ENCODE measurements around the gene VPS41.

The VPS41 gene

DNA sequence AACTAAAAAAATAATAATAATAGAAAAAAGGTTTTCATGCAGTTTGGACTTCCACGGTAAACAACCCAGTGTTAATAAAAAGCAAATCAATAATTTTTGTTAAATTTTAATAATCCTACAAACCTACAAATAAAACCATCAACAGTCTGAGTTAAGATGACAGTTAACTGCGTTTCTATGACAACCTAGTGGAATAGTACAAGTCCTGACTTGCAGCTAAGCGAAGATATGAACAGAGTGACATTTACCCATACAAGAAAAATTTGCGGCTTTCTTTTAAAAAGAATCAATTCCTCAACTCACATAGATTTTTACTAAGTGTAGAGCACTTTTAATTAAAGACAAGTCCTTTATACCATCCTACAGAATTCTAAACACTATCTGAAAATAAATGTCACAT, 35.6 kb downstream of the VPS41 start:
- DNase-seq (ENCODE audit: extremely low spot score): no peak
- CTCF ChIA-PET: no interaction called here
- TF ChIP-seq, protein P1, sequence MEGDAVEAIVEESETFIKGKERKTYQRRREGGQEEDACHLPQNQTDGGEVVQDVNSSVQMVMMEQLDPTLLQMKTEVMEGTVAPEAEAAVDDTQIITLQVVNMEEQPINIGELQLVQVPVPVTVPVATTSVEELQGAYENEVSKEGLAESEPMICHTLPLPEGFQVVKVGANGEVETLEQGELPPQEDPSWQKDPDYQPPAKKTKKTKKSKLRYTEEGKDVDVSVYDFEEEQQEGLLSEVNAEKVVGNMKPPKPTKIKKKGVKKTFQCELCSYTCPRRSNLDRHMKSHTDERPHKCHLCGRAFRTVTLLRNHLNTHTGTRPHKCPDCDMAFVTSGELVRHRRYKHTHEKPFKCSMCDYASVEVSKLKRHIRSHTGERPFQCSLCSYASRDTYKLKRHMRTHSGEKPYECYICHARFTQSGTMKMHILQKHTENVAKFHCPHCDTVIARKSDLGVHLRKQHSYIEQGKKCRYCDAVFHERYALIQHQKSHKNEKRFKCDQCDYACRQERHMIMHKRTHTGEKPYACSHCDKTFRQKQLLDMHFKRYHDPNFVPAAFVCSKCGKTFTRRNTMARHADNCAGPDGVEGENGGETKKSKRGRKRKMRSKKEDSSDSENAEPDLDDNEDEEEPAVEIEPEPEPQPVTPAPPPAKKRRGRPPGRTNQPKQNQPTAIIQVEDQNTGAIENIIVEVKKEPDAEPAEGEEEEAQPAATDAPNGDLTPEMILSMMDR (IDR thresholded peaks at IDR 0.05; ENCODE audit: control extremely low read depth, extremely low read depth, low read depth, missing control alignments): no peak
- POLR2A ChIA-PET: no interaction called here

DNA sequence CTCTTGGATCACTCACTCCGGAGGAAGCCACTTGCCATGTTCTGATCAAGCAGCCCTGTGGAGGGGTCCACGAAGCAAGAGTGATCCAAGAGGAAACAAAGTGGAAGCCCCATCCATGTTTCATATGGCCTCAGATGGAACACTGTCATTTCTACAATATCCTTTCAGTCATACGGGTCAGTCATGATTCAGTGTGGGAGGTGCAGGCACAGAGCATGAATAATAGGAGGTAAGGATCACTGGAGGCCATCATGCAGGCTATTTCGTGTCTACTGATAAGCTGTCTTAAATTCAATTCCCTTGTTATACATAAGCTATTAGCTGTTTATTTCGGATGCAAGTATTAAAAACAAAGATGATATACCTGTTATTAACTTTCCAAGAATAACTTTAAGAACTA, 36.8 kb downstream of the VPS41 start:
- TF ChIP-seq, protein P1 (IDR thresholded peaks at IDR 0.05; ENCODE audit: control extremely low read depth, extremely low read depth, low read depth, missing control alignments): no peak
- ChIA-PET POLR2A (no interaction called here), CTCF (interaction anchor here (0.8 to 4.7 kb wide), 5 partner anchors 9 to 41 kb away, joined by 3 to 28 read pairs (median 5); no protein-coding TSS in a partner anchor)
- no peak for DNase-seq (ENCODE audit: extremely low spot score)

DNA sequence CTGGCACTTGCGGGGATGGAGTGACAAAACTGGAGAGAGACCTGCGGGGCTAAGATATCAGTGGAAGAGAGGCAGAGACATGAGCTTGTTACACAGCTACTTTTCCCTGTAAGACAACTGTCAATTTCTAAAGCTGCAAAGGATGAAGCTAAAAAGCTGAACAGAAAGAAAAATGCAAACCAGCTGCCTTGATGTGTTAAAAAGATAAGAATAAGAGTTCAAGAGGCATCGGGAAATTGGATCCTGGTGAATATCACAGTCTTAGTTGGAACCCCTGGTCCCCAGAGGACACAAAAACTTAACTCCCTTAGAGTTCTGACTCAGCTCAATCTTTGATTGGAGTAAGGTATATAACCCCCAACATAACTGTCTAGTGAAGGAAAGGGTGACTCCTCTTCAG, 38.8 kb downstream of the VPS41 start:
- TF ChIP-seq, protein P1 (IDR thresholded peaks at IDR 0.05; ENCODE audit: control extremely low read depth, extremely low read depth, low read depth, missing control alignments): no peak
- POLR2A ChIA-PET: no interaction called here
- no peak for DNase-seq (ENCODE audit: extremely low spot score)
- CTCF ChIA-PET: interaction anchor here (1.1 to 4.7 kb wide), 5 partner anchors 11 to 33 kb away, joined by 3 to 28 read pairs (median 6); no protein-coding TSS in a partner anchor

DNA sequence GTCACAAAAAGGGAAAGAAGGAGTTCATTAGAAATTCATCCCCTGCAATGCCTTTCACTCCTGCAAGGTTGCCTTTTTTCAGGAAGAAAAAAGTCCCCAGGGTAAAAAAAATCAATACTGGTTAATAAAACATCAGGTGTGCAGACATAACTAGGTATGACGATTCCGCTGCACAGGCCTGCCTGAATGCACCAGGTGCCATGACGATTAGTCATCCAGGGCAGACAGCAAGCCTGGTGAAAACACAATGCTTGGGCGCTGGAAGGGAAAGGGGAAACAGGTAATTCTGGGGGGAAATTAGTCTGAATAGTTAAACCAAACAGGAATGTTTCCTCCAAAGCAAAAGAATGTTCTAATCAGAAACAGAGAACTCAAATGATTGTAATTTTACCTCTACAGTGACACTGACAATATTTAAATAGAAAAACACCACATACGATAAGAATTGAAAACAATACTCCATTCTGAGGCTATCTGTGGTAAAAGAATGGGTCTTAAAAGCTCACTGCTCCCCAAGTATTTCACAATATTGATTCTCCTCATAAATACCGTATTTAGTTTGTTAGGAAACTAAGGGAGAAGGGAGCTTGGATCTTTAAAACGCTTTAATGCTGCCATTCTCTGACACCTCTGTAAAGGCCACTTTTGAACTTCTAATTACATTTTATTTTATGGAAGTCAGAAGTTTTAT, 45.2 kb downstream of the VPS41 start:
- TF ChIP-seq, protein P1 (IDR thresholded peaks at IDR 0.05; ENCODE audit: control extremely low read depth, extremely low read depth, low read depth, missing control alignments): no peak
- ChIA-PET CTCF (interaction anchor here (1.3 kb wide), 1 partner anchor 18 kb away, joined by 3 read pairs; no protein-coding TSS in a partner anchor), POLR2A (no interaction called here)
- DNase-seq (ENCODE audit: extremely low spot score): no peak

DNA sequence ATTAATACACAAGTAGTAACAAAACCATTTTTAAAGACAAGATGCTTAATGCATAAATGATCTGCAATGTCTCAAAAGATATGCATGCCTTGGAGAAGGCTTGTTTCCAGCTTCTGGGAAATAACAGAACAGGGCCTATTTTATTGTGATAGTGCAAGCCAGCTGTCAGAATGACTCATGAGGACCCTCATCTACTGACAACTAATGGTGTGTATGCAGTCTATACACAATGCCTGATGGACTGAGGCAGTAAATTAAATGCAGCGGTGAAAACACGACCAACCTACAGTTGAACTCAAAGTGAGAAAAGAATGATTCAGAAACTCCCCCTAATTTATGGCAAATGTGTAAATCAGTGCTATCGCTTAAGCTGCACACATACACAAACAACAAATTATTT, 46.3 kb downstream of the VPS41 start:
- ChIA-PET CTCF (interaction anchor here (1.4 kb wide), 1 partner anchor 18 kb away, joined by 3 read pairs; no protein-coding TSS in a partner anchor), POLR2A (no interaction called here)
- TF ChIP-seq, protein P1 (IDR thresholded peaks at IDR 0.05; ENCODE audit: control extremely low read depth, extremely low read depth, low read depth, missing control alignments): no peak
- DNase-seq (ENCODE audit: extremely low spot score): no peak

DNA sequence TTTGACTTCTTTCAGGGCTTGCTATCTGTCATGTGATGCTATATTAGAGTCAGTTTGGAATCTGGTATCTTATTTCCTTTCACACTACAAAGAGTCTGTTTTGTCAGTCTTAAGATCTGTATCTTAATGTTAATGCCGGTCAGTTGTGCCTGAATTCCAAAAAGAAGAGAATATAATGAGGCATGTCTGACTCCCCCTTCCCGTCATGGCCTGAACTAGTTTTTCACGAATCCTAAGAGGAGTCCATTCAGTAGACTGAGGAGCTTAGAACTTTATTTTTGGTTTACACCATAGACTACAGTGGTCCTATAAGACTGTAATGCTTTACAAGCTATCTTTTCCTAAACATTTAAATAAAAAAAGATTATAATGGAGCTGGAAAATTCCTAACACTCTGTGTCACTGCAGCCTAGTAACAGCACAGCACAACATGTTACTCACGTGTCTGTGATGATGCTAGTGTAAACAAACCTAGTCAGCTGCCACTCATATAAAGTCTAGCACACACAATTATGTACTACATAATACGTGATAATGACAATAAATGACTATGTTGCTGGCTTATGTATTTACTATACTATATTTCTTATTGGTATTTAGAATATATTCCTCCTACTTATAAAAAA, 50.6 kb downstream of the VPS41 start:
- DNase-seq (ENCODE audit: extremely low spot score): no peak
- ChIA-PET CTCF (interaction anchor here (0.9 to 3.2 kb wide), 6 partner anchors 10 to 75 kb away, joined by 3 to 16 read pairs (median 3); no protein-coding TSS in a partner anchor), POLR2A (no interaction called here)
- TF ChIP-seq, protein P1 (IDR thresholded peaks at IDR 0.05; ENCODE audit: control extremely low read depth, extremely low read depth, low read depth, missing control alignments): no peak

Measured in GM10248 (cell line).